Measurements from ENCODE around the gene FANCM.
A peak's percentile ranks its signal among the peaks of the same experiment; 100 is the strongest.

The FANCM gene

GRCh38 chr14:45242706-45243105, 107.0 kb downstream of the FANCM start:
- no peak for TF ChIP-seq ZFX (IDR thresholded peaks at IDR 0.05)
- no peak overlapping the region for H3K27ac ChIP-seq

- H3K27ac ChIP-seq = no peak overlapping the region
- no peak for TF ChIP-seq ZFX (IDR thresholded peaks at IDR 0.05)
- TF ChIP-seq, protein P1, sequence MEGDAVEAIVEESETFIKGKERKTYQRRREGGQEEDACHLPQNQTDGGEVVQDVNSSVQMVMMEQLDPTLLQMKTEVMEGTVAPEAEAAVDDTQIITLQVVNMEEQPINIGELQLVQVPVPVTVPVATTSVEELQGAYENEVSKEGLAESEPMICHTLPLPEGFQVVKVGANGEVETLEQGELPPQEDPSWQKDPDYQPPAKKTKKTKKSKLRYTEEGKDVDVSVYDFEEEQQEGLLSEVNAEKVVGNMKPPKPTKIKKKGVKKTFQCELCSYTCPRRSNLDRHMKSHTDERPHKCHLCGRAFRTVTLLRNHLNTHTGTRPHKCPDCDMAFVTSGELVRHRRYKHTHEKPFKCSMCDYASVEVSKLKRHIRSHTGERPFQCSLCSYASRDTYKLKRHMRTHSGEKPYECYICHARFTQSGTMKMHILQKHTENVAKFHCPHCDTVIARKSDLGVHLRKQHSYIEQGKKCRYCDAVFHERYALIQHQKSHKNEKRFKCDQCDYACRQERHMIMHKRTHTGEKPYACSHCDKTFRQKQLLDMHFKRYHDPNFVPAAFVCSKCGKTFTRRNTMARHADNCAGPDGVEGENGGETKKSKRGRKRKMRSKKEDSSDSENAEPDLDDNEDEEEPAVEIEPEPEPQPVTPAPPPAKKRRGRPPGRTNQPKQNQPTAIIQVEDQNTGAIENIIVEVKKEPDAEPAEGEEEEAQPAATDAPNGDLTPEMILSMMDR (conservative IDR thresholded peaks at IDR 0.05) = no peak
Observed at GRCh38 chr14:45246151-45246550, 110.4 kb downstream of the FANCM start.

- H3K27ac ChIP-seq = no peak overlapping the region
- no peak for TF ChIP-seq ZFX (IDR thresholded peaks at IDR 0.05)
- TF ChIP-seq, protein P1 (conservative IDR thresholded peaks at IDR 0.05) = no peak
Observed at GRCh38 chr14:45246691-45247090, 111.0 kb downstream of the FANCM start.

- TF ChIP-seq, protein P1 (conservative IDR thresholded peaks at IDR 0.05) = no peak
- TF ChIP-seq ZFX (IDR thresholded peaks at IDR 0.05) = no peak
- no peak overlapping the region for H3K27ac ChIP-seq
Observed at GRCh38 chr14:45247427-45247826, 111.7 kb downstream of the FANCM start.

DNA sequence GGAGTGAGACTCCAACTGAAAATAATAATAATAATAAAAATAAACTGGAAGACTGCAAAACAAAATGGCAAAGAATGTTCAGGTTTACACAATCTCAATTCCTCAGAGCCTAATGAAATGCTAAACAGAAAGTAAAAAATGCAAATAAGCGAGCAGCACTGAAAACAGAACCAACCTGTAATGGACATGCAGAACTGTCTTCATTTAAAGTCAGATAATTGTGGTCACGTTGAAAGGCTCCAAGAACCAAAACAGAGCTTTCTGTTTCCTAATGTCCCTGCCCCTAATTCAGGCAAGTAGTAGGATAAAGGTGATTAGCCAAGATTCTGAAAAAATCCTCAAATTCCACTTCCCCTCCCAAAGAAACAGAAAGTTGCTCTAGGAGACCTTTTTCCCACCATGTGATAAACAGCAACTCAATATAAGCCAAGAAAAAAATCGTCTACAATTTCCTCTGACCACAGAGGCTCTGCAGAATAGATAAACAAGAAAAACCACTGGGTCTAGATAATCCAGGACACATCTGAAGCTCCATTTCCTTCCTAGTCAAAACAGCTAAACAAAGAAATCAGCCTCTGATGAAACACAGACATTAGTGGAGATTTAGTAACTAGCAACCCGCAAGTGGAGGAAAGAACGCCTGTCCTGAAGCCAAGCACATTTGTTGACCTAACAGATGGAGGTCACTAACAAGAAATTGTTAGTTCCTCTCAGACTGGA, 114.3 kb downstream of the FANCM start:
- peak overlapping the region; percentile 49 for H3K27ac ChIP-seq
- TF ChIP-seq, protein P1 (conservative IDR thresholded peaks at IDR 0.05) = no peak
- TF ChIP-seq ZFX (IDR thresholded peaks at IDR 0.05) = no peak

Data from C4-2B (cell line).